Smooth muscle cell of trachea (primary cell): ENCODE measurements around the gene LILRB4. TPM values are rescaled to one million over a fixed set of nuclear protein-coding genes. Genes with fewer than 3 reads are reported as not detected.

ENCODE experiments used
- total RNA-seq: library from RNA; depleted of rRNA; stranded (reverse); fragments of >200 nt; gene quantifications from 2 replicates; pipeline ENCODE4 v1.2.1, GENCODE V29; 2014

Gene LILRB4
- not detected in 2 replicates for total RNA-seq

DNA sequence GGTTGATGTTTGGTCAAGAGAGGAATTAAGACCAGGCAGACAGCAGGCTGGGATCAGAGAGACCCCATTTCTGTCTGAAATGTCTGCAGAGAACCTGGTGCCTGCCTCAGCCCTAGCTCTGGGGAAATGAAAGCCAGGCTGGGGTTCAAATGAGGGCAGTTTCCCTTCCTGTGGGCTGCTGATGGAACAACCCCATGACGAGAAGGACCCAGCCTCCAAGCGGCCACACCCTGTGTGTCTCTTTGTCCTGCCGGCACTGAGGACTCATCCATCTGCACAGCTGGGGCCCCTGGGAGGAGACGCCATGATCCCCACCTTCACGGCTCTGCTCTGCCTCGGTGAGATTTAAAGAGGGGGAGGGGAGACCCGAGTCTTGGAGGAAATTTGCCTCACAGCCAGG lies at the start of gene LILRB4:
Gene LILRB4 (plus strand): TSS at position 256 of the 400 bp plus-strand sequence. CDS start 49 bp downstream, at position 305.

DNA sequence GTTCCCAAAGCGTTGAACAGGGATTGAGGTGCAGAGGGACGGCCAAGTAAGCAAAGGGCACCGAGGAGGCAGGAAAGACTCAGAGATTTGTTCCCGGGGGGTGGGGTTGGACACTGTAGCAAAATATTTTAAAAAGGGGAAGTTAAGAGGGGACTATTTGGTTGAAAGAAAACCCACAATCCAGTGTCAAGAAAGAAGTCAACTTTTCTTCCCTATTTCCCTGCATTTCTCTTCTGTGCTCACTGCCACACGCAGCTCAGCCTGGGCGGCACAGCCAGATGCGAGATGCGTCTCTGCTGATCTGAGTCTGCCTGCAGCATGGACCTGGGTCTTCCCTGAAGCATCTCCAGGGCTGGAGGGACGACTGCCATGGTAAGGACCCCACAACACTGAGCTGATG lies 32.5 kb upstream of the LILRB4 start, which contains the start of gene LILRB1:
Gene LILRB1 (plus strand): TSS at position 223 of the 400 bp plus-strand sequence. CDS start 590 bp downstream, outside the sequence.

Other genes with a start within 250 kb of the LILRB4 start
- not detected in 2 replicates for gene TTYH1, start 247.5 kb upstream of the LILRB4 start, total RNA-seq
- 47.0 and 83.2 TPM in 2 replicates for gene LENG8, start 213.8 kb upstream of the LILRB4 start, total RNA-seq
- 11.2 and 15.1 TPM in 2 replicates for gene LENG9, start 199.2 kb upstream of the LILRB4 start, total RNA-seq
- 28.1 and 51.9 TPM in 2 replicates for gene CDC42EP5, start 189.7 kb upstream of the LILRB4 start, total RNA-seq
- gene LAIR2, start 160.2 kb upstream of the LILRB4 start, total RNA-seq = not detected in 2 replicates
- not detected in 2 replicates for gene LILRA2, start 89.2 kb upstream of the LILRB4 start, total RNA-seq
- gene LILRA1, start 69.4 kb upstream of the LILRB4 start, total RNA-seq = not detected in 2 replicates
- not detected in 2 replicates for gene LILRB1, start 32.5 kb upstream of the LILRB4 start, total RNA-seq
- not detected in 2 replicates for gene KIR3DL3, start 61.5 kb downstream of the LILRB4 start, total RNA-seq
- not detected in 2 replicates for gene KIR2DL3, start 75.5 kb downstream of the LILRB4 start, total RNA-seq
- gene KIR2DL1, start 106.8 kb downstream of the LILRB4 start, total RNA-seq = not detected in 2 replicates
- not detected in 2 replicates for gene KIR2DL4, start 140.6 kb downstream of the LILRB4 start, total RNA-seq
- gene KIR3DL1, start 153.5 kb downstream of the LILRB4 start, total RNA-seq = not detected in 2 replicates
- gene KIR2DS4, start 169.7 kb downstream of the LILRB4 start, total RNA-seq = not detected in 2 replicates
- gene KIR3DL2, start 187.5 kb downstream of the LILRB4 start, total RNA-seq = not detected in 2 replicates
- not detected in 2 replicates for gene FCAR, start 211.2 kb downstream of the LILRB4 start, total RNA-seq
- gene NCR1, start 243.2 kb downstream of the LILRB4 start, total RNA-seq = not detected in 2 replicates